Eye (tissue), 1 donor: ENCODE results near the gene POLR2H.

ENCODE experiments used
- DNase-seq: peaks from one replicate; pipeline ENCODE4 v3.0.0-alpha.2; 2015

The POLR2H gene

DNA sequence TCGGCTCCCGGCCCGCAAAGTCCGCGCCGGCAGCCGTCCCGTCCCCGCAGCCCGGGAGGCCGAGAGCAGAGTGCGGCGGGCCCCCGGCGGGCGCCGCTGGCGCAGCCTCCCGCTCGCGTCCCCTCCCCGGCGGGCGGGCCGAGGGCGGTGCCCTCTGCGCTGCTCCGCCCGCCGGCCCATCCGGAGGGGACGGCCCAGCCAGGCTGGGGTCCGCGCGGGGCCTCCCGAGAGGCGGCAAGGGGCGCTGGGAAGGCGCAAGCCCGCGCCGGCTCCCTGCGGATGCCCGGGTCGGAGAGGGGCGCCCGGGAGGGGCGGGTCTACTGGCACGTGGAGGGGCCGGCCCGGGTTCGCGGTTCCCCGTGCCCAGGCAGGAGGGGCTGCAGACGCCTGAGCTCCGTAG lies at the start of gene POLR2H, which contains the start of gene CLCN2:
Gene POLR2H (plus strand): TSS at position 179 of the 400 bp plus-strand sequence. CDS start 1,783 bp downstream, outside the sequence.
Gene CLCN2 (minus strand): TSS at position 74 of the 400 bp plus-strand sequence. CDS start 126 bp downstream, outside the sequence.
- DNase-seq: no peak

DNA sequence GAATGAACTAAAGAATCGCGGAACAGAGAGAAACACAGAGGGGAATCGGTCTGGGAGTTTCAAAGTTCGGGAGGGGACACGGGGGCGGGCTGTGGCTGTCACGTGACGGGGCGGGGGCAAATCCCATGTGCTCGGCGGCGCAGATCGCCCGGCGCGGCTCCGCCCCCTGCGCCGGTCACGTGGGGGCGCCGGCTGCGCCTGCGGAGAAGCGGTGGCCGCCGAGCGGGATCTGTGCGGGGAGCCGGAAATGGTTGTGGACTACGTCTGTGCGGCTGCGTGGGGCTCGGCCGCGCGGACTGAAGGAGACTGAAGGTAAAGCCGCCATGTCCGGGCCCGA lies 47.2 kb upstream of the POLR2H start, which contains the start of gene EIF4G1:
Gene EIF4G1 (plus strand): TSS at position 244 of the 337 bp plus-strand sequence. CDS start 1,191 bp downstream, outside the sequence.
- DNase-seq: peak; percentile 96

DNA sequence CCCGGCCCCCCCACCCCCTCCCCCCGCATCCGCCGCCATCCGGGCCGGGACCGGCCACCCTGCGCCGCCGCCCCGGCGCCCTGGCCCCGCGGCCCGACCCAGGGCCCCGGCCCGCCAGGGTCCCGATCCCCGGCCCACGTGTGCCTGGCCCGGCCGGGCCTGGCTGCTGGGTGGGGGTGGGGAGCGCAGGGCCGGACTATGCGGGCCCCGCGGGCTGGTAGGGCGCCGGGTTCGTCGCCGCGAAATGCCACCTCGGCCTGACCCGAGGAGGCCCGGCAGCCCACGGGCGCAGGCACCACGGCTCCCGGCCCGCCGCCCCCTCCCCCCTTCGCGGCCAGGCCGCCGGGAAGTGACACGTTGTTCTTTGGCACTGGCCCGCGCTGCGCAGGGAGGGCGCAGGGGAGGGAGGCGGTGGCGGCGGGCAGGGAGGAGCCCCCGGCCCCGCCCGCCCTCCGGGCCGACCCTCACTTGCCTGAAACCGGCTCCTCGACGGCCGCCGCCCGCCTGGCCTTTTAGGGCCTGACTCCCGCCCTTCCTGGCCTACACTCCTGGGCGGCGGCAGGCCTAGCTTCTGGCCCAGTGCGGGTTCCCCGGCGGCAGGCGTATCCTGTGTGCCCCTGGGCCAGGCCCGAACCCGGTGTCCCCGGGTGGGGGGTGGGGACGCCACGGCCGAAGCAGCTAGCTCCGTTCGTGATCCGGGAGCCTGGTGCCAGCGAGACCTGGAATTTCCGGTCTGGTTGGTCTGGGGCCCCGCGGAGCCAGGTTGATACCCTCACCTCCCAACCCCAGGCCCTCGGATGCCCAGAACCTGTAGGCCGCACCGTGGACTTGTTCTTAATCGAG lies 46.6 kb upstream of the POLR2H start:
- peak; percentile 79 for DNase-seq

DNA sequence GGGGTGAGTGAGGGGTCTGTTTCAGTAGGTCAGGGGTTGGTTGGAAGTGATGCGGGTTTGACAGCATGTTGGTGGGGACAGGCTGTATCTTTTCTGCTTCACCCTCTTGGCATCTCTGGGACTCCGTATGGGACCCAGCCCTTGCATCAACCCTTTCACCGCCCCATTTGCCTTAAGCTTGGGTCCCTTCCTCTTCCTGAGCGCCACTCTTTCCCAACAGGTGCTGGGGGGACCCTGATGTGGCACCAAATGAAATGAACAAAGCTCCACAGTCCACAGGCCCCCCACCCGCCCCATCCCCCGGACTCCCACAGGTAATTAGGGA lies 46.0 kb upstream of the POLR2H start:
- DNase-seq: no peak

DNA sequence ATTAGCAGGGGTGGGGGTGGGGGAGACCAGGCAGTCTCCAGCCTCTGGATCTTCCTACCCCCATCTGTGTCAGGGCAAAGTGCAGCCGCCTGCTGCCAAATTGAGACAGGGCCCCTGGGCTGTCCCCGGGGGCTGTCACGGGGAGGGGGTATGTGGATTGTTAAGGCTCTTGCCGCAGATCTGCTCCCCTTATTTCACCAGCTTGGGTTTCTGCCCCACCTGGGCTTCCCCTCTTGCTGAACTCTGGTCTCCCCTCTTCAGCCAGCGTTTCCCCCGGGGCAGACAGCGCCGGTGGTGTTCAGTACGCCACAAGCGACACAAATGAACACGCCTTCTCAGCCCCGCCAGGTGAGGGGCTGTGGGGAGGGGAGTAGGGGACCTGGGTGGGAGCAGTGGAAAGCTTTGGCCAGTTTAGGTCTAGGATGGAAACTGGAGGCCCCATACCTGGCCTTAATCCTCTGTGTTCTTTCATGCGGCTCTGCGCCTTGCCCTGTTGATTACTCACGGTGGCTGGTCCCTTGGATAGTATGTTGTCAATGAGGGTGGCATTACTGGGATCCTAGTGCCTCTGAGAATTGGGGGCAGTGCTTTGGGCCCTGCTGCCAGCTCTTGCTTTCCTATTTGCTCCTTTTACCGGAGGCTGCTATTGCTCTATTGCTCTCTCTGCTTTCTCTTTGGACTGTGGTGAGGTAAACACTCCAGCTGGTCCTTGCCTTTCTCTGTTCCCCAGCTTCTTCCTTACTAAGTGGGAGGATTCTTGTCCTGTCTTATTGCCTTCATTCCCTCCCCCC lies 45.4 kb upstream of the POLR2H start:
- DNase-seq: no peak

DNA sequence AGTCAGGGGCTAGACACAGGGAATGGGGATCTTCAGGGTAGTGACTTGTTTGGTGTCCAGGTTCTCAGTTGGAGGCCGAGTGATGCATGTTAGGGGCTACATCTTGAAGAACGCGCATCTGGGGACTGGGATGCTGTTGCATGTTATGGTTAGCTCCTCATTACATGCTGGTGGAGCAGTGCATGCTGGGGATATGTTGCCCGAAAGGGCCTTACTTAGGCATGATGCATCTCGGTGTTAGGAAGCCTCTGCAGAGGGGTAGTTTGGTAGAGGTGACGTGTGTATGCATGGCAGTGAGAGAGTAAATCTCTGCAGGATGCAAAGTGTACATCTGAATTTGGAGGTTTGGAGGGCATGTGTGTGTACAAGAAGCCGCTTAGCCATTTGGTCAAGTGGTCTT lies 44.7 kb upstream of the POLR2H start:
- DNase-seq: no peak

DNA sequence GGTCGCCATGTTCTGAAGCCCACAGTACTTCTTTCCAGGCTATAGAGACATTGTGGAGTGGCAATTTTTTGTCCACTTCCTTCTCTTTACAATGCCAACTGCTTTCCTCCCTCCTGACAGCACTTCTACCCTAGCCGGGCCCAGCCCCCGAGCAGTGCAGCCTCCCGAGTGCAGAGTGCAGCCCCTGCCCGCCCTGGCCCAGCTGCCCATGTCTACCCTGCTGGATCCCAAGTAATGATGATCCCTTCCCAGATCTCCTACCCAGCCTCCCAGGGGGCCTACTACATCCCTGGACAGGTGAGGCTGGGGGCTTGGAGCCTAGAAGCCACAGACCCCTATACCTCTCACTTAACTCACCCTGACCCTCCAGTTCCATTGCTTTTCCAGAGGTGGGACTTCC lies 44.3 kb upstream of the POLR2H start:
- DNase-seq: no peak

DNA sequence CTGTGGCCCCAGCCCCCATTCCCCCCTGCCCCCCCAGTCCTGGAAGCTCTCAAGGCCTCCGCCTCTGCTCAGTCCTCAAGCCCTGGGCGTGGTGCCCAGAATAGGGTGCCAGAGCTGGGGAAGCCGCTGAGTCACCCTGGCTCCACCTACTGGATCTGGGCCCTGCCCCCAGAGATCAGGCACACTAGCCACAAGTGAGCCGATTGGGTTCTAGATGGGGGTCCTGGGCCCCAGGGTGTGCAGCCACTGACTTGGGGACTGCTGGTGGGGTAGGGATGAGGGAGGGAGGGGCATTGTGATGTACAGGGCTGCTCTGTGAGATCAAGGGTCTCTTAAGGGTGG lies 41.4 kb upstream of the POLR2H start:
- DNase-seq: peak; percentile 32

DNA sequence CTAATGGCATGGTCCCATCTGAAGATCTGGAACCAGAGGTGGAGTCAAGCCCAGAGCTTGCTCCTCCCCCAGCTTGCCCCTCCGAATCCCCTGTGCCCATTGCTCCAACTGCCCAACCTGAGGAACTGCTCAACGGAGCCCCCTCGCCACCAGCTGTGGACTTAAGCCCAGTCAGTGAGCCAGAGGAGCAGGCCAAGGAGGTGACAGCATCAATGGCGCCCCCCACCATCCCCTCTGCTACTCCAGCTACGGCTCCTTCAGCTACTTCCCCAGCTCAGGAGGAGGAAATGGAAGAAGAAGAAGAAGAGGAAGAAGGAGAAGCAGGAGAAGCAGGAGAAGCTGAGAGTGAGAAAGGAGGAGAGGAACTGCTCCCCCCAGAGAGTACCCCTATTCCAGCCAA lies 39.8 kb upstream of the POLR2H start:
- no peak for DNase-seq

DNA sequence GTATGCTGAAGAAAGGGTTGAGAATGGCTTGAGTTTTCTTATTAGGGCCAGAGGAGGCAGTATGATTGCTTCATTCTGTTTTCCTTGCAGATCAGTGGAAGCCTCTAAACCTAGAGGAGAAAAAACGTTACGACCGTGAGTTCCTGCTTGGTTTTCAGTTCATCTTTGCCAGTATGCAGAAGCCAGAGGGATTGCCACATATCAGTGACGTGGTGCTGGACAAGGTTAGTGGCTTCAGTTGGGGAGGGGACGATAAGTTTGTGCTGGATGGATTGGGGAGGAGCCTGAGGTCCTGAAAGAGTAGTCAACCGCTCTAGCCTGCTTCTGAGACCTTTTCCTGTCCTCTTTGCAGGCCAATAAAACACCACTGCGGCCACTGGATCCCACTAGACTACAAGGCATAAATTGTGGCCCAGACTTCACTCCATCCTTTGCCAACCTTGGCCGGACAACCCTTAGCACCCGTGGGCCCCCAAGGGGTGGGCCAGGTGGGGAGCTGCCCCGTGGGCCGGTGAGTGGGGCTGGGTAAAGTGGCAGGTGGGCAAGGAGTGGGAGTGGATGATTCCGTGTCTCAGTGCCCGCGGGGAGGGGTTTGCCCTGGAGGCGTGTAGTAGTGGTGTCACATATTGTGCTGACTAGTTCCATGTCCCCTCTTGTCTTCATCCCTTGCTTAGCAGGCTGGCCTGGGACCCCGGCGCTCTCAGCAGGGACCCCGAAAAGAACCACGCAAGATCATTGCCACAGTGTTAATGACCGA lies 38.6 kb upstream of the POLR2H start:
- DNase-seq: no peak

DNA sequence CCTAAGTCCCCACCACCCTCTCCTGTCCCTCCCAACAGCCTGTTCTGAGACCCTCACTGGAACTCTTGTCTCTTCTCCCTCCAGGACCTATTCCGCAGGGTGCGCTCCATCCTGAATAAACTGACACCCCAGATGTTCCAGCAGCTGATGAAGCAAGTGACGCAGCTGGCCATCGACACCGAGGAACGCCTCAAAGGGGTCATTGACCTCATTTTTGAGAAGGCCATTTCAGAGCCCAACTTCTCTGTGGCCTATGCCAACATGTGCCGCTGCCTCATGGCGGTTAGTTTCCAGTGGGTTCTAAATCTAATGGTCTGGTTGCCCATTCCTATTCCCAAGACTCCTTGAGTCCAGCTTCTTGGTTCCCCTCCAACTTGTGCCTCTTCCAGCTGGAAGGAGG lies 37.8 kb upstream of the POLR2H start:
- DNase-seq: no peak

DNA sequence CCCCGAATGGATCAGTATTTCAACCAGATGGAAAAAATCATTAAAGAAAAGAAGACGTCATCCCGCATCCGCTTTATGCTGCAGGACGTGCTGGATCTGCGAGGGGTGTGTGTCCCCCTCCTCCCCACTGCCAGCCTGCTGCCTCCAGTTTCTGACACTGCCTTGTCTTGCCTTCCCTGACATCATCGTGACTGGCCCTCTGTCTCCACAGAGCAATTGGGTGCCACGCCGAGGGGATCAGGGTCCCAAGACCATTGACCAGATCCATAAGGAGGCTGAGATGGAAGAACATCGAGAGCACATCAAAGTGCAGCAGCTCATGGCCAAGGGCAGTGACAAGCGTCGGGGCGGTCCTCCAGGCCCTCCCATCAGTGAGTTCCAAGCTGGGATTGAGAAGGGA lies 36.2 kb upstream of the POLR2H start:
- no peak for DNase-seq

DNA sequence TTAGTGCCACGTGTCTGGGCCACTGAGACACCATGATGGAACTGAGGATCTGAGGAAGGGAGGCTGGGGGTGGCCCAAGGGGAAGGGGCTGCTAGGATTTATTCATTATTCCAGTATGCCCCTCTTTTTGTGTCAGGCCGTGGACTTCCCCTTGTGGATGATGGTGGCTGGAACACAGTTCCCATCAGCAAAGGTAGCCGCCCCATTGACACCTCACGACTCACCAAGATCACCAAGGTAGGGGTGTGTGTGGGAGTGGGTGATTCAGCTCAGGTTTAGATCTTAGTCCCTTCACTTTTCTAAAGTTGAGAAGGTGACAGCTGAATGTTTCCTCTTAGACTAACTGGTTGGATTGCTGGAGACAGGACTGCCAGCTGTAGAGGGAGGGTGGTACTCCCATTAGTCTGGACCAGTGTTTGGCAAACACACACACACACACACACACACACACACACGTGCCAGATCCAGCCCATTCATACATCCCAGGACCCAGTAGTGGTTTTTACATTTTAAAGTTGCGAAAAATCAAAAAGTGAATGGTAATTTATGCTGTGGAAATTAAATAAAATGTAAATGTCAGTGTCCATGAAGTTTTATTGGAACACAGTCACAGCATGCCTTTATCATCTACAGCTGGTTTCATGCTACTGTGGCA lies 35.7 kb upstream of the POLR2H start:
- DNase-seq: no peak

DNA sequence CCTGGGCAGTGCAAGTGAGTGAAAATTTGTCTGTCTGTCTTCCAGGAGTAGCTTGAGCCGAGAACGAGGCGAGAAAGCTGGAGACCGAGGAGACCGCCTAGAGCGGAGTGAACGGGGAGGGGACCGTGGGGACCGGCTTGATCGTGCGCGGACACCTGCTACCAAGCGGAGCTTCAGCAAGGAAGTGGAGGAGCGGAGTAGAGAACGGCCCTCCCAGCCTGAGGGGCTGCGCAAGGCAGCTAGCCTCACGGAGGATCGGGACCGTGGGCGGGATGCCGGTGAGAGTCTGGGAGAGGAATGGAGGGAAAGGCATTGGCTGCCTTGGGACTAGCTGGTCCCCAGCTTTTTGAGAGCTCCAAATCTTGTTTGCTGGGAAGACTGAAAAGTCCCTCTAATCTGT lies 34.3 kb upstream of the POLR2H start:
- DNase-seq: no peak

DNA sequence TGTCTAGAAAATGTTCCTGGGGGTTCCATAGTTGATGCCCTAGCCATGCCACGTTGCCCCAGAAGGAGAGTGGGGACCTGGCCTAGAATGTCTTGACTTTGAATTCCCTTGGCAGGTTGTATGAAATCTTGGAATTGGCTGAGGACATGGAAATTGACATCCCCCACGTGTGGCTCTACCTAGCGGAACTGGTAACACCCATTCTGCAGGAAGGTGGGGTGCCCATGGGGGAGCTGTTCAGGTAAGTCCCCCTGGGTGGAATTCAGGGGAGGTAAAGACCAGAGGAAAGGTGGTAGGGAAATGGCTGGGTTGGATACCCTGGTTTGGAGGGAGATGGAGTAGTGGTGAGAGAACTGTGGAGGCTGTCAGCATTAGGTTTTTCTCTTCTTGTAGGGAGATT lies 33.0 kb upstream of the POLR2H start:
- no peak for DNase-seq

DNA sequence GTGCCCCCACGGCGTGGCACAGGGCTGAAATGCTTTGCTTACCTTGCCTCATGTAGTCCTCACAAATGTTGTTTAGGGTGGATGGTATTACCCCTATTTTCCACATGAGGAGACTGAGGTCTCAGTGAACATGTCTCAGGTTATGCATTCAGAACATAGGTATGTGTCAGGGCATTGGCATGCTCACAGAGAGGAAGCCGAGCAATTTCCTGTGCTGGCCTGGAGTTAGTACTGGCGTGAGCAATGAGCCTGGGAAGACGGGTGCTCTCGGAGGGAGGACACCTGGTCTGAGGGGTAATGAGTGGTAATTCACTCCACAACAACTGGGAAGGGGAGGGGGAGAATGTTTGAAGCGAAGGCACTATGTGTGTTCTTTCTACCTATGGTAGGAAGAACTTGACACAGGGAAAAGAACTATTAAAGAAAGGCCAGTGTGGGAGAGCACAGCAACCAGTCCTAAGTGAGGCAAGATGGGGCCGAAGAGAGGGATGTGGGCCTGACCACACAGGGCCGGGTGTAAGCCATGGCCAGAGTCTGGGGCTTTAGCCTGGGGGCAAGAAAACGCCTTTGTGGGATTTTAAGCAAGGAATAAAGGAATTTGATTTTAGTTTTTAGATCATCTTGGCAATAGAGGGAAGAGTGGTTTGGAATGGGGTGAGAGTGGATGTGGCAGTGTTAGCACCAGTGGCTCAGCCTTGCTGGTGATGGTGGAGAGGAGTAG lies 29.0 kb upstream of the POLR2H start:
- no peak for DNase-seq

DNA sequence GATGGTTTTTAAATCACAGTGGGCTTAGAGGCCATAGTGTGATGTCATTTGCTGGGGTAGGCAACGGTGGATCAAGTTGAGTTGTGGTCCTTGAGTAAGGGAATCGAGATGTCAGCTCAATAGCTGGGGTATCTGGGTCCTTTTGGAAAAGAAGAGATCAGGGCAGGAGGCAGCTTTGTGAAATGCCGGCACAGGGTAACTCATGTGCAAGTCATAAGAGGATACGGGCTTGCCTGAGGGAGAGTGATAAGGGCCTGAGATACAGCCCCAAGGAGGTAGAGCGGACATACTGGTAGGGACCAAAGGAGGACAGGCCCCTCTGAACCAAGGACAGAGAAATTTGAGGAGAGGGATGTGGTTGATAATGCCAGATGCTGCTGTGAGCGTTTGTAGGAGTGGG lies 28.3 kb upstream of the POLR2H start:
- DNase-seq: no peak

DNA sequence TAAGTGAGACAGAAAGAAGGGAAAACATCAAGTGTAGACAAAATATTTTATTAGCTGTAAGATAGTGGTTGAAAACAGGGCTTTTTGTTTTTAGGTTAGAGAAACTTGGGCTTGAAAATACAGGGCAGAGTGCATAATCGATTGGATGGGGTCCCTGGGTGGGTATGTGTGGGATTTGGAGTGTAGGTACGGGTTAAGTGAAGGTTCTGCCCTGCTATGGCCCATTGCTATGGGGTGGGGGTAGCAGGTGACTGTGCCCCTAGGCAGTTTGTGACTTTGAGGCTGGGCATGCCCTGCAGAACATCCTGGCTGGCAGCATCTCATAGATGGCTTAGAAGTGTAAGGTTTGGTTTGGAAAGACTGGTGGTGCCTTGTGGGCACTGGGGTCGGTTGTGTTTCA lies 27.8 kb upstream of the POLR2H start:
- DNase-seq: no peak

DNA sequence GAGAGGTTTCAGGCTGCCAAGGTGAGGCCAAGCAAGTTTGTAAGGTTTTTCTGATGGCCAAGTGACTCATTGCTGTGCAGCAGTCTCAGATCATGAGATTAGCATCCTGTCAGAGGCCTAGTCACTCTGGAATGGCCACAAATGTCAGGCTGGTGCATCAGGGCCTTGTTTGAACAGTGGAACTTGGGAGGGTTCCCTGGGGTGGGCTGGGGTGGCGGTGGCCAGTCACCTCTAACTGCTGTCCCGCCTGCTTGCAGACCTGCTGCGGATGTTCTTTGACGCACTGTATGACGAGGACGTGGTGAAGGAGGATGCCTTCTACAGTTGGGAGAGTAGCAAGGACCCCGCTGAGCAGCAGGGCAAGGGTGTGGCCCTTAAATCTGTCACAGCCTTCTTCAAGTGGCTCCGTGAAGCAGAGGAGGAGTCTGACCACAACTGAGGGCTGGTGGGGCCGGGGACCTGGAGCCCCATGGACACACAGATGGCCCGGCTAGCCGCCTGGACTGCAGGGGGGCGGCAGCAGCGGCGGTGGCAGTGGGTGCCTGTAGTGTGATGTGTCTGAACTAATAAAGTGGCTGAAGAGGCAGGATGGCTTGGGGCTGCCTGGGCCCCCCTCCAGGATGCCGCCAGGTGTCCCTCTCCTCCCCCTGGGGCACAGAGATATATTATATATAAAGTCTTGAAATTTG lies 26.9 kb upstream of the POLR2H start:
- DNase-seq: no peak

DNA sequence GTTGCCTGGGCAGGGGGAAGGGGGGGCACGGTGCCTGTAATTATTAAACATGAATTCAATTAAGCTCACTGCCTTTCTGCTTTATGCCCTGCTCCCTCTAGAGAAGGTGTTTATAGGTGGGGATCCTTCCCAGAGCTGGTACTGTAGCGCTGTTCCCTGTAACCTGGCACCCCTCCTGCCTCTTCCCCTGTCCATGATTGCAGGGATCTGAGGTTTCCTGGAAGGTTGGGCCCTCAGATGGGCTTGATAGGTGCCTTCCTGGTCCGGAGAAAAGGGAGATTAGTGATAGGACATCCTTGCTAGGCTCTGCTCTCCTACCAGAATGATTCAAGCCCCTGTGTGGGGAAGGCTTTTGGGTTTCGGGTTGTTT lies 26.2 kb upstream of the POLR2H start:
- no peak for DNase-seq

DNA sequence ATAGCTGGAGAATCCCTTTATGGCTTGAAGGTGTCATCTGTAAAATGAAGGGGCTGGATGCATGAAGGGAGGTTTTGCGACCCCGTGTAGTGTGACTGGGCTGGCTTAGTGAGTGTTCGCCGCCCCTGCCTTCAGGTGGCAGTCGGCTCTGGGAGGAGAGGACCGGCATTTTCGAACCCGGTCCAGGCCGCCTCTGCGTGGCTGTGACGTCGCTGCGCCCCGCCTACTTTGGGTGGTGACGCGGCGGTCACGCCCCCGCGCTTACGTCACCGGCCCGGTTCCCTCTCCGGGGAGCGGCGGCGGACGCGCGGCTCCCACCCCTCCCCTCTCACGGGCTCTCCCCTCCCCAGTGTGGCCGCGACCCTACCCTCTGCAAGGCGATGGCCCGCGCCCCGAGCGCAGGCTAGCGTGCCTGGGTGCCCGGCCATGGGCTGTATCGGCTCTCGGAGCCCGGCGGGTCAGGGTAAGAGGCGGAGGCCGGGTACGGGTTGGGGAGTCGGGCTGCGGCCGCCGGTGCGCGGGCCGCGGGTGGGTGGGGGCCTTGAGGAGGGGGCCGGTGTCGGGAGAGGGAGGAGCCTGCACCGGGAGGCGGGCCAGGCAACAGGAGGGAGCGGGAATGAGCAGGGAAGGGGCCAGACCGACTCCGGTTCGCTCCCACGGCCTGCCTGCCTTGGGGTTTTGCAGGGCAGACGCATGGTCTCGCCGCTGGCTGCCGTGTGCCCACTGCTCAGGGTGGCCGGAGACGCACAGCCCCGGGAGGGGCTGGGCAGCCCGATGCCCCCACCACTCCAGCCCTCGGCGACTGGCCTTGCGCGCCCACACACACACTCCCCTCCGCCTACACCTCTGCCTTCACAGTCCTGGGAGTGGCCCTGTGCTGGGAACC lies 25.6 kb upstream of the POLR2H start:
- DNase-seq: peak; percentile 94
